ENCODE data around the gene HOXA5. TPM values are rescaled to one million over a fixed set of nuclear protein-coding genes. Genes with fewer than 3 reads are reported as not detected.

HOXA5 gene
- total RNA-seq, 2 donors from 2014 or later, result 0.33 to 0.64 TPM

DNA sequence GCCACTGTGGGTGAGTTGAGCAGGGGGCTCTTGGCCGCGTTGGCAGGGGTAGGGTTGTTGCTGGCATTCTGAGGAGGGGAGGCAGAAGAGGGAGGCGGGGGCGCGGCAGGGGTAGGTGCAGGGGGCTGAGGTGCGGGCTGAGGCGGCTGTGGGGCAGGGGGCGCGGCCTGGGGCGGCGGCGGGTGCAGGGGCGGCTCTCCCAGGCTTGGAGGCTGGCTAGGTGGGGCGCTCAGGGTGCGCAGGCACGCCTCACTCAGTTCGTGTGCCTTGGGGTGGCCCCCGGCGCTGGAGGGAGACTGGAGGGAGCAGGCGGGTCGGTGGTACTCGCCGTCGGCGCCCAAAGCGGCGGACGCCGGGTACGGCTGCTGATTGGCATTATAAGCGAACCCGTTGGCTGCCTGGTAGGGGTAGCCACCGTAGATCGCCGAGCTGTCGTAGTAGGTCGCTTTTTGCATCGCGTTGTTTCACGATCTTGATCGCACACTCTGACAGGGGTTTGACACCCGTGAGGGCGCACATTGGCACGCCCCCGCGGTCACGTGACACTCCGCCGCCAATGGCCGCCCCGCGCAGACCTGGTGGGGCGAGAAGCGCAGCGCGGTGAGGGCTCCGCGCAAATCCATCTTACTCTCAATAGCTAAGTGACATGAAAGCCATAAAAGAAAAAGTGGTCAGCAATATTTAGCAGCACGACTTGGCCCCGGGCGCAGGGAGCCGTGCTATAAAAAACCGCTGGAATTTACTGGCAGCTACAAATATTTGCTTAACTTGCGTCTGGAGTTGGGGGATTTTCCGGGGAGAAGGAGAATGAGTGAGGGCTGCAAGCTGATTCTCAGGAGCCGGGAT is 33.1 kb downstream of the HOXA5 start:
- Mint-ChIP-seq H3K4me1 (ENCODE audit: low read depth in 2 of 2) (no peaks in the 10 kb centered on the region), H3K36me3 (no peaks in the 10 kb centered on the region), H3K4me3 (no peak overlapping the region), H3K27ac (no peak overlapping the region), H3K9me3 (no peaks in the 10 kb centered on the region), H3K27me3 (peaks cover 0 to 2% of the 10 kb centered on the region in 2 donors)
- DNase-seq (ENCODE audit: low spot score) (no peak), ATAC-seq (no peak)

- Mint-ChIP-seq H3K27ac (no peak overlapping the region), H3K36me3 (no peaks in the 10 kb centered on the region), H3K4me3 (no peak overlapping the region), H3K4me1 (ENCODE audit: low read depth in 2 of 2) (no peaks in the 10 kb centered on the region), H3K27me3 (peaks cover 0 to 8% of the 10 kb centered on the region in 2 donors), H3K9me3 (no peaks in the 10 kb centered on the region)
- DNase-seq (ENCODE audit: low spot score) (no peak), ATAC-seq (no peak)
Measured at GRCh38 chr7:27109466-27110185, 33.9 kb downstream of the HOXA5 start.

GRCh38 chr7:27108390-27109127 is 34.9 kb downstream of the HOXA5 start:
- no peak for ATAC-seq
- no peak overlapping the region for H3K4me3 Mint-ChIP-seq
- no peaks in the 10 kb centered on the region for H3K9me3 Mint-ChIP-seq
- H3K36me3 Mint-ChIP-seq, result no peaks in the 10 kb centered on the region
- no peak for DNase-seq (ENCODE audit: low spot score)
- H3K27me3 Mint-ChIP-seq, result peaks cover 8 to 18% of the 10 kb centered on the region in 2 donors
- no peak overlapping the region for H3K27ac Mint-ChIP-seq
- H3K4me1 Mint-ChIP-seq (ENCODE audit: low read depth in 2 of 2), result peaks cover 0 to 4% of the 10 kb centered on the region in 2 donors

- H3K27ac Mint-ChIP-seq, result no peak overlapping the region
- no peaks in the 10 kb centered on the region for H3K36me3 Mint-ChIP-seq
- DNase-seq (ENCODE audit: low spot score) (no peak), ATAC-seq (no peak)
- peaks cover 4 to 9% of the 10 kb centered on the region in 2 donors for H3K4me1 Mint-ChIP-seq (ENCODE audit: low read depth in 2 of 2)
- H3K4me3 Mint-ChIP-seq, result no peak overlapping the region
- peaks cover 15 to 27% of the 10 kb centered on the region in 2 donors for H3K27me3 Mint-ChIP-seq
- H3K9me3 Mint-ChIP-seq, result no peaks in the 10 kb centered on the region
Measured at GRCh38 chr7:27107391-27108381, 35.8 kb downstream of the HOXA5 start.

DNA sequence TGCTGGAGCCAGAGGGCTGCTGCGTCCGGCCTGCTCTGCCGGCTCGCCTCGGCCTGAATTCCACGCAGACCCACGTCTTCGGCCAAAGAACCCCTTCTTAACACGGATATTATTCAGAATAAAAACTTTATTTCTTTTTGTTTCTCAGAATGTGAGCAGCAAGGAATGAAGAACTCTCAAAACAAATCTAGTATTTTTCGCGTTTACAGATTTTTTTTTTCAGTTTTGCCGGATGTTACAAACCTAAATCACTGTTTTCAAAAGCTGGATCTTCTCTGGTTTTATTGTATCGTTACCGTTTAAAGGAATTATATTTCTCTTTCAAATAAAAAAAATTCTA is 36.6 kb downstream of the HOXA5 start:
- DNase-seq (ENCODE audit: low spot score) (no peak), ATAC-seq (no peak)
- Mint-ChIP-seq H3K36me3 (no peaks in the 10 kb centered on the region), H3K4me3 (no peak overlapping the region), H3K27me3 (peaks cover 20 to 33% of the 10 kb centered on the region in 2 donors), H3K4me1 (ENCODE audit: low read depth in 2 of 2) (peaks cover 7 to 11% of the 10 kb centered on the region in 2 donors), H3K9me3 (no peaks in the 10 kb centered on the region), H3K27ac (no peak overlapping the region)

- no peak overlapping the region for H3K27ac Mint-ChIP-seq
- peaks cover 26 to 39% of the 10 kb centered on the region in 2 donors for H3K27me3 Mint-ChIP-seq
- peaks cover 4% of the 10 kb centered on the region for H3K36me3 Mint-ChIP-seq
- peaks cover 7 to 15% of the 10 kb centered on the region in 2 donors for H3K4me1 Mint-ChIP-seq (ENCODE audit: low read depth in 2 of 2)
- H3K9me3 Mint-ChIP-seq, result no peaks in the 10 kb centered on the region
- no peak overlapping the region for H3K4me3 Mint-ChIP-seq
- no peak for DNase-seq (ENCODE audit: low spot score)
- ATAC-seq, result no peak
Measured at GRCh38 chr7:27106181-27106900, 37.1 kb downstream of the HOXA5 start.

DNA sequence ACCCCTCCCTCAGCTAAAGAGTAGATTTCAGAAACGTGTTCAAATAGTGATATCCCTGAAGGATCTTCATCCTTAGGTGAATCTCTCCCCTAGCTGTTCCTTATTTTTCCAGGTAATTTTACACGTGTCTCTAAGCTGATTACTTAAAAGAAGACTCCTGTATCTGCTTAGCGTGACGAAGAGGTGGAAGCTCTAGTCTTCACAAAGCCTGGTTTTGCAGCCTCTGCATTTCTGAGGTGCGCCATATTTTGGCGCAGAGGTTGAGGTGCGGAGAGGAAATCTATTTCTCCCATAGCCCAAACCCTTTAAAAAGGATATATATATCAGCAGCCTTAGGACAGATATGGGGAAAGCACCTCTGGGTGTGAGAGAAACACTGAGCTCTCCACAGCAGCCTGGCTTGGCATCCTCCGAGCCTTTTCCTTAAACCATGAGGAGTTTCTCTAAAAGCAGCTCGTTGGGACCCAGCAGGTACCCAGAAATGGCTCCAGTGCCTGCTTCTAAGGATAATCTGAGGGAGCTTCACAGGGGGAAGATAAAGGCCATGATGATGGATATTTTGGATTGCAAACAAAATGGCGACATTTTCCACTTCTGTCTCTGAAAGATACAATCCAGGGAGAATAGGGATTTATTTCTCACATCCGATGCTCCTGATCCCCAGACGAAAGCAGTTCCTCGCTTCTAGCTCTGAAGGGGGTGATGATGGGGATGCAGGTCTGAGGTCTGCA is 38.0 kb downstream of the HOXA5 start:
- no peak overlapping the region for H3K27ac Mint-ChIP-seq

GRCh38 chr7:27104341-27105058 is 39.0 kb downstream of the HOXA5 start:
- H3K4me1 Mint-ChIP-seq (ENCODE audit: low read depth in 2 of 2), result peaks cover 7 to 19% of the 10 kb centered on the region in 2 donors
- ATAC-seq (no peak), DNase-seq (ENCODE audit: low spot score) (no peak)
- peaks cover 17% of the 10 kb centered on the region for H3K36me3 Mint-ChIP-seq
- no peak overlapping the region for H3K4me3 Mint-ChIP-seq
- peaks cover 31 to 54% of the 10 kb centered on the region in 2 donors for H3K27me3 Mint-ChIP-seq
- H3K9me3 Mint-ChIP-seq, result no peaks in the 10 kb centered on the region
- no peak overlapping the region for H3K27ac Mint-ChIP-seq

More for the DNA sequence above, 38.0 kb downstream of the HOXA5 start:
- no peak for ATAC-seq
- Mint-ChIP-seq H3K4me3 (no peak overlapping the region), H3K36me3 (peaks cover 9% of the 10 kb centered on the region), H3K4me1 (ENCODE audit: low read depth in 2 of 2) (peaks cover 7 to 15% of the 10 kb centered on the region in 2 donors), H3K9me3 (no peaks in the 10 kb centered on the region), H3K27me3 (peaks cover 29 to 45% of the 10 kb centered on the region in 2 donors)
- DNase-seq (ENCODE audit: low spot score), result no peak

DNA sequence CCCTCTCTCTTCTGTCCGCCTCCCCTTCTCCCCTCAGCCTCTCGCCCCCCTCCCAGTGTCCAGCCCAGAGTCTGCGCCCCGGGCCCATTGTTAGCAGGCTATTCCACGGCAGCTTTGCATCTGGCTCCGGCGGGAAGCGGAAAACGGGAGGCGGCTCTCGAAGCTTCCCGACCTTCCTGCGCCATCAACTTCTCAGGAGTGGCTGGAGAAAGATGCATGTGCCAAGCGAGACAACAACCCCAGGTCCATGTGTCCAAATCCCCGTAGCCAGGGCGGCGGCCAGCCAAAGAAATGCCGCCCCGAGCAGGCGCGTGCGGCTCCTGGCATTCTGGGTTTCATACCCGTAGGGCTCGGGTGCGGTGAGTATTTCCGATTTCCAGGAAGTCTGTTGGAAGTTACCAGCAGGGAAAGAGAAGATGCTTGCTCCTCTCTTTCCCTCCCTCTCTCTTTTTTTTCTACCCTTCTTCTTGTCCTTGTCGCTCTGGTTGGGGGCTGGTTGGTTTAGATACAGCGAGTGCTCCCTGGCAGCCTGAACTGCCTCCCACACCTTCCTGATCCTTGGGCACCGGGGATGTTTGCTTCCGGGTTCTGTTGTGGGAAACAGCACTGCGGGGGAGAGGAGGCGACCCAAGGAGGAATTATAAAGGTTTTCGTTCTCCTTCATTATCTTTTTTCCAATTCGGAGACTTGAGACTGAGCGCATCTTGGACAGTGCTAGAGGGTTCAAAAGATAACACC is 39.8 kb downstream of the HOXA5 start:
- peaks cover 36 to 62% of the 10 kb centered on the region in 2 donors for H3K27me3 Mint-ChIP-seq
- DNase-seq (ENCODE audit: low spot score), result no peak
- H3K27ac Mint-ChIP-seq, result no peak overlapping the region
- H3K9me3 Mint-ChIP-seq, result no peaks in the 10 kb centered on the region
- no peak for ATAC-seq
- peaks cover 11 to 25% of the 10 kb centered on the region in 2 donors for H3K4me1 Mint-ChIP-seq (ENCODE audit: low read depth in 2 of 2)
- H3K4me3 Mint-ChIP-seq, result no peak overlapping the region
- H3K36me3 Mint-ChIP-seq, result peaks cover 20% of the 10 kb centered on the region

- peak within 1 kb of the TSS; percentile 16 for H3K4me3 Mint-ChIP-seq
- no peaks in the 10 kb centered on the region for H3K9me3 Mint-ChIP-seq
- no peak for DNase-seq (ENCODE audit: low spot score)
- ATAC-seq, result peak in 1 of 2 donors; percentile 27
- peaks cover 38 to 62% of the 10 kb centered on the region in 2 donors for H3K27me3 Mint-ChIP-seq
- H3K36me3 Mint-ChIP-seq, result peaks cover 20% of the 10 kb centered on the region
- no peak within 1 kb of the TSS for H3K27ac Mint-ChIP-seq
- peaks cover 20 to 32% of the 10 kb centered on the region in 2 donors for H3K4me1 Mint-ChIP-seq (ENCODE audit: low read depth in 2 of 2)
Measured at GRCh38 chr7:27102581-27103442, 40.7 kb downstream of the HOXA5 start, which contains the start of gene HOXA2. HOXA2 (minus strand) TSS chr7:27102683; CDS start chr7:27102500, 183 bp downstream.
